K562 (cell line): ENCODE measurements around the gene SLC39A9. TPM values are rescaled to one million over a fixed set of nuclear protein-coding genes. Genes with fewer than 3 reads are reported as not detected.

Experiments used
- ATAC-seq: fragments of 200-7000 bp; cut with Tn5 transposase; 3 replicates; pipeline ENCODE4 v1.9.1; 2020; ENCODE audit warnings: moderate library complexity
- BruUV-seq: library from RNA; stranded (reverse); fragments of 400-500 nt; replicated peaks from 2 replicates; lab custom pipeline; 2021; lab: Mats Ljungman, UMichigan
- CTCF ChIA-PET: fragments of 300-600 bp; formaldehyde crosslinking; extraction: SDS; loops from one replicate; lab custom pipeline; 2021; ENCODE audit warnings: low intra/inter-chr PET ratio; lab: Yijun Ruan, JAX
- POLR2A ChIA-PET: fragments of 300-600, 350-650 bp; sonication (Branson Sonifier 250); formaldehyde crosslinking; extraction: SDS; loops from one replicate; lab custom pipeline; 2021; ENCODE audit warnings: antibody characterized with exemption, inconsistent platforms; lab: Yijun Ruan, JAX
- DNase-seq, 4 experiments: peaks; one replicate each; pipeline versions ENCODE4 v3.0.0 to v3.0.0-alpha.2; 2011 to 2018; ENCODE audit warnings: low spot score in 3 of 4, mixed read lengths in 3 of 4; ENCODE audit errors: extremely low read depth in 1 of 4
- FAIRE-seq: peaks from 2 replicates; lab custom pipeline; 2011; peaks lifted over from hg19 to GRCh38; lab: Jason Lieb, UNC
- H2AFZ ChIP-seq: 2 replicates; pipeline ENCODE4 v1.6.0; 2011; ENCODE audit warnings: low read depth, low read length, control low read depth, inconsistent platforms
- H3K27ac ChIP-seq: fragments of 200-600 bp; 3 replicates; pipeline ENCODE4 v1.8.0; 2011; ENCODE audit warnings: low read depth, mild to moderate bottlenecking, control low read depth, inconsistent platforms, low read length, moderate library complexity, mixed read lengths; ENCODE audit errors: extremely low read depth
- H3K27me3 ChIP-seq, 2 experiments: fragments of 300-600 bp in 1 of 2; 2 replicates in 1 of 2; 3 replicates in 1 of 2; pipeline versions ENCODE4 v1.6.0 to v1.8.0; 2011; ENCODE audit warnings: inconsistent platforms in 2 of 2, low read length in 2 of 2, mild to moderate bottlenecking in 1 of 2, mixed read lengths in 1 of 2, moderate library complexity in 1 of 2; ENCODE audit not compliant: control insufficient read depth in 2 of 2, insufficient read depth in 2 of 2
- H3K36me3 ChIP-seq: fragments of 300-600 bp; 3 replicates; pipeline ENCODE4 v1.8.0; 2011; ENCODE audit warnings: mild to moderate bottlenecking, low read length, inconsistent platforms; ENCODE audit not compliant: control insufficient read depth, insufficient read depth
- H3K4me1 ChIP-seq, 2 experiments: fragments of 200-600 bp in 1 of 2; replicated peaks in 1 of 2; 2 replicates in 1 of 2; 3 replicates in 1 of 2; pipeline versions ENCODE4 v1.5.1 to v1.8.0; 2011; ENCODE audit warnings: inconsistent platforms in 2 of 2, low read length in 2 of 2, mild to moderate bottlenecking in 1 of 2, mixed read lengths in 1 of 2, moderate library complexity in 1 of 2; ENCODE audit not compliant: control insufficient read depth in 2 of 2, insufficient read depth in 2 of 2
- H3K4me2 ChIP-seq: 2 replicates; pipeline ENCODE4 v1.6.1; 2011; ENCODE audit warnings: low read length, control low read depth, inconsistent platforms, mixed read lengths; ENCODE audit not compliant: insufficient read depth
- H3K4me3 ChIP-seq: fragments of 200-600 bp; sonication (generic), shearing (Covaris generic); 2 replicates; pipeline ENCODE4 v1.5.1; 2016; ENCODE audit warnings: control low read depth, inconsistent platforms
- H3K79me2 ChIP-seq: fragments of 200-600 bp; 3 replicates; pipeline ENCODE4 v1.8.0; 2011; ENCODE audit warnings: low read length, inconsistent platforms; ENCODE audit not compliant: control insufficient read depth, insufficient read depth
- H3K9ac ChIP-seq, 2 experiments: 2 replicates each; pipeline versions ENCODE4 v1.6.0 to v1.6.1; 2011; ENCODE audit warnings: low read depth in 2 of 2, low read length in 2 of 2, control low read depth in 1 of 2, inconsistent platforms in 1 of 2, mild to moderate bottlenecking in 1 of 2, mixed read lengths in 1 of 2; ENCODE audit not compliant: insufficient read depth in 1 of 2
- H3K9me1 ChIP-seq: one replicate; pipeline ENCODE4 v1.6.0; 2011; ENCODE audit warnings: inconsistent platforms, mild to moderate bottlenecking, low read length, moderate library complexity; ENCODE audit not compliant: control insufficient read depth, insufficient read depth
- H3K9me3 ChIP-seq: replicated peaks from 2 replicates; pipeline ENCODE4 v1.5.1; 2011; ENCODE audit warnings: low read depth, low read length, inconsistent platforms; ENCODE audit not compliant: control insufficient read depth, insufficient read depth
- H4K20me1 ChIP-seq: replicated peaks from 2 replicates; pipeline ENCODE4 v1.6.1; 2011; ENCODE audit warnings: low read length, inconsistent platforms, mixed read lengths; ENCODE audit not compliant: control insufficient read depth, insufficient read depth
- AFF4 ChIP-seq: sonication (generic); formaldehyde crosslinking; IDR thresholded peaks from 2 replicates; pipeline ENCODE4 v1.8.0; 2023; ENCODE audit warnings: mild to moderate bottlenecking, missing genetic modification reagents
- BRCA1 ChIP-seq, 2 experiments: fragments of 450-650 bp in 1 of 2; sonication (generic) in 1 of 2; formaldehyde crosslinking in 1 of 2; IDR thresholded peaks; 2 replicates each; pipeline versions ENCODE4 v1.5.0 to v1.6.1; 2017 to 2020; ENCODE audit warnings: mild to moderate bottlenecking in 1 of 2, missing genetic modification reagents in 1 of 2
- COPS2 ChIP-seq: fragments of 450-650 bp; conservative IDR thresholded peaks from 2 replicates; pipeline ENCODE4 v1.6.1; 2016; ENCODE audit warnings: mild to moderate bottlenecking, moderate library complexity
- ELK1 ChIP-seq: sonication (generic); formaldehyde crosslinking; IDR thresholded peaks from 2 replicates; pipeline ENCODE4 v1.8.1; 2022; ENCODE audit warnings: missing genetic modification reagents
- HLTF ChIP-seq: fragments of 450-650 bp; IDR thresholded peaks from 2 replicates; pipeline ENCODE4 v1.6.1; 2016
- HOMEZ ChIP-seq: fragments of 250-450 bp; sonication (Bioruptor Pico); IDR thresholded peaks from 2 replicates; pipeline ENCODE4 v1.4.0; 2020; ENCODE audit warnings: mild to moderate bottlenecking, moderate library complexity
- HOXB6 ChIP-seq: fragments of 250-450 bp; sonication (Bioruptor Pico); IDR thresholded peaks from 2 replicates; pipeline ENCODE4 v1.5.1; 2022; ENCODE audit warnings: mild to moderate bottlenecking, borderline replicate concordance
- JUNB ChIP-seq: fragments of 450-650 bp; formaldehyde crosslinking; conservative IDR thresholded peaks from 2 replicates; pipeline ENCODE4 v1.4.0; 2020; ENCODE audit warnings: mild to moderate bottlenecking
- LARP7 ChIP-seq: fragments of 450-650 bp; IDR thresholded peaks from 2 replicates; pipeline ENCODE4 v1.6.1; 2016
- NCOA1 ChIP-seq: fragments of 450-650 bp; IDR thresholded peaks from 2 replicates; pipeline ENCODE4 v1.6.1; 2016; ENCODE audit warnings: low read depth
- PCBP2 ChIP-seq: fragments of 200-400 bp; formaldehyde crosslinking; IDR thresholded peaks from 2 replicates; pipeline ENCODE4 v1.6.1; 2018; ENCODE audit warnings: low read length, low read depth, mild to moderate bottlenecking, moderate library complexity; ENCODE audit not compliant: poor library complexity, severe bottlenecking
- PYGO2 ChIP-seq: fragments of 450-650 bp; IDR thresholded peaks from 2 replicates; pipeline ENCODE4 v1.6.1; 2016; ENCODE audit warnings: mild to moderate bottlenecking, missing genetic modification characterization, moderate library complexity, missing compliant biosample characterization
- RAD21 ChIP-seq, 2 experiments: fragments of 250-450 bp in 1 of 2; fragments of 450-650 bp in 1 of 2; sonication (Bioruptor Pico) in 1 of 2; formaldehyde crosslinking in 1 of 2; IDR thresholded peaks in 1 of 2; conservative IDR thresholded peaks in 1 of 2; 2 replicates each; pipeline versions ENCODE4 v1.4.0 to v1.8.0; 2020 to 2022; ENCODE audit warnings: mild to moderate bottlenecking in 2 of 2, moderate library complexity in 1 of 2
- VEZF1 ChIP-seq: fragments of 200-800 bp; sonication (Bioruptor generic); IDR thresholded peaks from 2 replicates; pipeline ENCODE4 v1.6.1; 2017; ENCODE audit warnings: missing genetic modification characterization, missing compliant biosample characterization
- WGBS: fragments of 100-300 bp; shearing (Covaris generic); methylation state at CpG from one replicate; pipeline ENCODE4 v1.1.6; 2016; ENCODE audit warnings: low coverage, mixed read lengths; ENCODE audit not compliant: insufficient coverage; ENCODE audit errors: missing lambda C conversion rate; 5-methylcytosine and 5-hydroxymethylcytosine counted together
- in situ Hi-C: fragments of 300-500 bp; cut with MboI; formaldehyde crosslinking; loops from 4 replicates; pipeline ENCODE4 v1.15.0; 2018; ENCODE audit warnings: inconsistent platforms, mixed read lengths
- intact Hi-C: fragments of 100-400 bp; cut with micrococcal nuclease; formaldehyde crosslinking; loops from 2 replicates; pipeline ENCODE4 v1.14.2; 2022
- polyA plus RNA-seq, 8 experiments: library from polyadenylated mRNA; depleted of rRNA in 4 of 8; stranded (reverse) in 5 of 8; unstranded in 3 of 8; fragments of >200 nt; fragmentation: Nextera tagmentation in 2 of 8; fragmentation: Illumina TruSeq in 1 of 8; extraction: Ambion mirVana in 2 of 8; extraction: Trizol in 1 of 8; gene quantifications; 2 replicates each; pipeline versions ENCODE4 v1.2.1 to v1.2.3, GENCODE V29; 2011 to 2014; ENCODE audit warnings: inconsistent platforms in 1 of 8, missing spikeins in 1 of 8
- total RNA-seq, 7 experiments: library from RNA; depleted of rRNA in 6 of 7; stranded (reverse); fragments of >200 nt in 6 of 7; fragmentation: Illumina TruSeq in 2 of 7; extraction: Trizol in 2 of 7; gene quantifications; 2 replicates each; pipeline versions ENCODE4 v1.2.1 to v1.2.3, GENCODE V29; 2011 to 2021; ENCODE audit warnings: low replicate concordance in 1 of 7

Gene SLC39A9
- total and polyA plus RNA-seq, 9 of the 15 experiments (the other 6 are each of a cell fraction or from before 2014, with no cell fraction given): 18.4 to 66.0 (median 32.5) TPM

GRCh38 chr14:69378274-69378673 lies 20.2 kb upstream of the SLC39A9 start:
- H3K4me3 ChIP-seq: no peak overlapping the region
- ATAC-seq (no peak), FAIRE-seq (no peak), DNase-seq (no peak)
- BruUV-seq: no TSS peak
- no peaks in the 10 kb centered on the region for H3K4me1 ChIP-seq
- CTCF ChIA-PET: no interaction called here
- H3K27me3 ChIP-seq: no peaks in the 10 kb centered on the region
- TF ChIP-seq AFF4 (CRISPR knock-in tag) (no peak), NCOA1 (no peak), HOXB6 (CRISPR knock-in tag) (no peak), JUNB (CRISPR knock-in tag) (no peak), BRCA1 (IDR thresholded peaks at IDR 0.05) (no peak), BRCA1 (CRISPR knock-in tag; IDR thresholded peaks at IDR 0.05) (no peak), HLTF (no peak), VEZF1 (CRISPR knock-in tag) (no peak), HOMEZ (CRISPR knock-in tag) (no peak), ELK1 (CRISPR knock-in tag) (no peak), PYGO2 (tag) (no peak), COPS2 (no peak), PCBP2 (no peak), RAD21 (CRISPR knock-in tag; conservative IDR thresholded peaks at IDR 0.05 in 1 of 2, IDR thresholded peaks at IDR 0.05 in 1 of 2) (no peak), LARP7 (no peak)
- POLR2A ChIA-PET: no interaction called here
- H3K9me3 ChIP-seq: no peaks in the 10 kb centered on the region
- no peak overlapping the region for H3K4me2 ChIP-seq
- no peaks in the 10 kb centered on the region for H3K9me1 ChIP-seq
- in situ Hi-C loops (no loop called here), intact Hi-C loops (no loop called here)
- no peak overlapping the region for H3K27ac ChIP-seq
- H2AFZ ChIP-seq: no peak overlapping the region
- 0 out of 2 replicates have a peak, but pooled peaks cover 4% of the 10 kb centered on the region for H4K20me1 ChIP-seq
- peaks cover 60% of the 10 kb centered on the region for H3K36me3 ChIP-seq
- no peak overlapping the region for H3K9ac ChIP-seq
- WGBS: 93% methylated on average over 2 of the region's 2 CpGs
- H3K79me2 ChIP-seq: peaks cover 15% of the 10 kb centered on the region
